Activated CD4-positive, alpha-beta T cell treated with anti-CD3 and anti-CD28 coated beads for 36 hours (primary cell): ENCODE data around the gene KLHL29. TPM values are rescaled to one million over a fixed set of nuclear protein-coding genes. Genes with fewer than 3 reads are reported as not detected.

ENCODE experiments used
- ATAC-seq: fragments of 200-7000 bp; cut with Tn5 transposase; one replicate; pipeline ENCODE4 v1.10.0; 2021; ENCODE audit warnings: mild to moderate bottlenecking, moderate library complexity
- CTCF ChIA-PET: fragments of 350-600 bp; sonication (Branson Sonifier 250); formaldehyde crosslinking; loops from one replicate; lab custom pipeline; 2021; ENCODE audit warnings: antibody characterized with exemption; lab: Charles Lee
- POLR2A ChIA-PET: fragments of 350-600 bp; sonication (Branson Sonifier 250); formaldehyde crosslinking; loops from one replicate; lab custom pipeline; 2021; ENCODE audit warnings: antibody characterized with exemption, inconsistent platforms; lab: Charles Lee
- DNase-seq: peaks from one replicate; pipeline ENCODE4 v3.0.0-alpha.2; 2020
- H3K27ac Mint-ChIP-seq: one replicate; pipeline ENCODE4 v1.8.0; 2021; ENCODE audit warnings: mixed read lengths
- H3K27me3 Mint-ChIP-seq: one replicate; pipeline ENCODE4 v1.8.0; 2021; ENCODE audit warnings: mixed read lengths
- H3K36me3 Mint-ChIP-seq: one replicate; pipeline ENCODE4 v1.8.0; 2021; ENCODE audit warnings: low read depth, mixed read lengths
- H3K4me1 Mint-ChIP-seq: one replicate; pipeline ENCODE4 v1.8.0; 2021; ENCODE audit warnings: mixed read lengths
- H3K4me3 Mint-ChIP-seq: one replicate; pipeline ENCODE4 v1.8.0; 2021; ENCODE audit warnings: mild to moderate bottlenecking, moderate library complexity, mixed read lengths
- H3K9me3 Mint-ChIP-seq: one replicate; pipeline ENCODE4 v1.8.0; 2021; ENCODE audit warnings: low read depth, mixed read lengths
- intact Hi-C, 2 experiments: fragments of 100-400 bp; cut with DNase I in 1 of 2; cut with micrococcal nuclease in 1 of 2; formaldehyde crosslinking; loops; one replicate each; pipeline versions ENCODE4 v1.14.2 to v1.15.1; 2022 to 2024; cut with DNase I, micrococcal nuclease
- total RNA-seq, 2 experiments: library from RNA; stranded (reverse); gene quantifications; one replicate each; pipeline ENCODE4 v1.2.3, GENCODE V29; 2021

The KLHL29 gene
- total RNA-seq, 2 experiments from 2014 or later, result 1.7 to 2.0 TPM

DNA sequence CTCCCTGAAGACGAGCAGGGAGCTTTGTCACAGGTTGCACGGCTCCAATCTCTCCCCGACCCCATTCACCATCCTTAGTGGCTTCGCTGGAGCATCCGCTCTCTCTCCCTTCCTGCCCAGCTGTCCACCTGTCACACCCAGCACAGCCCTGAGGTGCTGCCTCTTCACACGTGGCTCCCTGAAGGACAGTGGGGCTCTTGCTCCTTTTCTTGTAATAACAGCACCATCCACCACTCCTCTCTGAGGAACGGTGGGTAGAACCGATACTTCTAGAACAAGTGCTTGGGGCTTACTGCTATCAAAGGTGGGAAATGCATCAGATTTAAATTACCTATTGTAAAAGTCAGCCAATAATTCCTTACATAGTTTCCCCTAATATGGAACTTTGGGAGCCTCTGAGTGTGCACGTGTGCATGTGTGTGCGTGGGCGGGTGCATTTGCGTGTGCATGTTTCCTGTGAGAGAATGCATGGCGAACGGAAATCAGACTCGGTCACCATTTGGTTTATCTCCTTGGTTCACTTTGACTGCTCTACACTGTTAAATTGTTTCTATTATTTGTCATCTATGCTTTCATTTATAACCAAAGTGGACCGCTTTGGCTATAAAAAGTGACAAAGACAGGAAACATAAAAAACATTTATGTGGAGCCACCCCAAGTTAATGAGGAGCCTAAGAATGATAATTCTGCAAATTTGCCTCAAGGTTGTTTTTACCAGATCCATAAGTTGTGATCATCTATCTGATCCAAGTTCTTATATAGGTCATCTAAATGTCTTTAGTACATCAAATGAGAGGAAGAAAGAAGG is 39.1 kb downstream of the KLHL29 start:
- ATAC-seq (no peak), DNase-seq (peak; percentile 19)
- no peaks in the 10 kb centered on the region for H3K9me3 Mint-ChIP-seq
- ChIA-PET CTCF (no interaction called here), POLR2A (no interaction called here)
- no peak overlapping the region for H3K4me3 Mint-ChIP-seq
- H3K36me3 Mint-ChIP-seq, result no peaks in the 10 kb centered on the region
- intact Hi-C loops, result no loop called here
- H3K4me1 Mint-ChIP-seq, result no peaks in the 10 kb centered on the region
- H3K27ac Mint-ChIP-seq, result no peak overlapping the region
- H3K27me3 Mint-ChIP-seq, result no peaks in the 10 kb centered on the region

- POLR2A ChIA-PET, result no interaction called here
- intact Hi-C loops, result no loop called here
- CTCF ChIA-PET, result no interaction called here
- no peak overlapping the region for H3K4me3 Mint-ChIP-seq
- H3K27ac Mint-ChIP-seq, result no peak overlapping the region
- H3K4me1 Mint-ChIP-seq, result no peaks in the 10 kb centered on the region
- H3K27me3 Mint-ChIP-seq, result no peaks in the 10 kb centered on the region
- H3K36me3 Mint-ChIP-seq, result no peaks in the 10 kb centered on the region
- H3K9me3 Mint-ChIP-seq, result no peaks in the 10 kb centered on the region
- DNase-seq (no peak), ATAC-seq (no peak)
Observed at GRCh38 chr2:23425338-23425871, 40.4 kb downstream of the KLHL29 start.

GRCh38 chr2:23425885-23426262 is 40.9 kb downstream of the KLHL29 start:
- no peak for ATAC-seq
- H3K36me3 Mint-ChIP-seq, result no peaks in the 10 kb centered on the region
- intact Hi-C loops, result no loop called here

GRCh38 chr2:23426263-23426905 is 41.4 kb downstream of the KLHL29 start:
- CTCF ChIA-PET, result interaction anchor here (0.7 kb wide), 1 partner anchor 40 kb away, joined by 3 read pairs; no protein-coding TSS in a partner anchor
- DNase-seq (no peak), ATAC-seq (no peak)
- POLR2A ChIA-PET, result no interaction called here
- Mint-ChIP-seq H3K27ac (no peak overlapping the region), H3K4me1 (no peaks in the 10 kb centered on the region), H3K4me3 (no peak overlapping the region), H3K36me3 (no peaks in the 10 kb centered on the region), H3K9me3 (no peaks in the 10 kb centered on the region), H3K27me3 (no peaks in the 10 kb centered on the region)
- intact Hi-C loops, result no loop called here

More at GRCh38 chr2:23425885-23426262, 40.9 kb downstream of the KLHL29 start:
- POLR2A ChIA-PET, result no interaction called here
- Mint-ChIP-seq H3K4me1 (no peaks in the 10 kb centered on the region), H3K9me3 (no peaks in the 10 kb centered on the region), H3K4me3 (no peak overlapping the region), H3K27ac (no peak overlapping the region), H3K27me3 (no peaks in the 10 kb centered on the region)
- CTCF ChIA-PET, result interaction anchor here (0.7 kb wide), 1 partner anchor 39 kb away, joined by 3 read pairs; no protein-coding TSS in a partner anchor
- no peak for DNase-seq

DNA sequence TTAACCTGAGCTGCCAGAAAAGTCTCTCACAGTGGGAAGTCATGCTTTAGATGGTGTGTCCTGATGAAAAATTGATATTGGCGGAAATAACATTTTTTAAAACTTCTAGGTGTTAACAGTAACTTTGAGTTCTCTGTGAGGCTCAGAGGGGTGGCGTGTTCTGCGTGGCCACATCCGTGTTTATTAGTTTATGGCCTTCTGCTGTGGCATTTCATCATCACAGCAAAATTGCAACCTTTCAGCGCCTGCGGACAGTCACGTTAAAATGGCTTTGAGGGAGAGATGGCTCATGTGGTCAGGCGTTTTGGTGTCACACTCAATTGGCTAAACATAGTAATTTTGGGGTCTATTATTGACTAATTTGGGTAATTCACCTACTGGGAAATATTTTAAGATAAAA is 42.4 kb downstream of the KLHL29 start:
- ChIA-PET CTCF (no interaction called here), POLR2A (no interaction called here)
- no peak overlapping the region for H3K27ac Mint-ChIP-seq
- H3K36me3 Mint-ChIP-seq, result no peaks in the 10 kb centered on the region
- DNase-seq (no peak), ATAC-seq (no peak)
- H3K9me3 Mint-ChIP-seq, result no peaks in the 10 kb centered on the region
- H3K4me1 Mint-ChIP-seq, result no peaks in the 10 kb centered on the region
- peaks cover 1% of the 10 kb centered on the region for H3K27me3 Mint-ChIP-seq
- no peak overlapping the region for H3K4me3 Mint-ChIP-seq
- intact Hi-C loops, result no loop called here

GRCh38 chr2:23427976-23428375 is 43.0 kb downstream of the KLHL29 start:
- Mint-ChIP-seq H3K9me3 (no peaks in the 10 kb centered on the region), H3K4me3 (no peak overlapping the region), H3K27me3 (peaks cover 1% of the 10 kb centered on the region), H3K27ac (no peak overlapping the region), H3K4me1 (no peaks in the 10 kb centered on the region), H3K36me3 (no peaks in the 10 kb centered on the region)
- POLR2A ChIA-PET, result no interaction called here
- intact Hi-C loops, result no loop called here
- ATAC-seq (no peak), DNase-seq (no peak)
- CTCF ChIA-PET, result no interaction called here

DNA sequence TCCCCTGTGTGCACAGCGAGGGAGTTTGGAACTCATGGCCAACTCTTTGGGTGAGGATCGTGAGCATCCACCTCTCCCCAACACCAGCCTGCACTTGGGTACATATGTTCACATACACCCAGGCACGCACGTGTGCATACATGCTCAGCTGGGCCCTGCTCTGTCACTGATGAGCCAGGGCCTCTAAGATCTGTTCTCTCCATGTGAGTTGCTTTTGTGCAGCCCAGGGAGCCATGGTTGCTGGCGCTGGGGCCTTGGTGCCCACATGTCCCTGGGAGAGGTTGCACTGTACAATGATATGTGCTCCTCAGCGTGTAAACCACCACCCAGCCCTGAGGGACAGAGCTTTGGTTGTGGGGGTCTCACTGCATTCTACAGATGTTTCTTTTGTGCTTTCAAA is 44.1 kb downstream of the KLHL29 start:
- no peak for DNase-seq
- Mint-ChIP-seq H3K27me3 (peaks cover 1% of the 10 kb centered on the region), H3K4me1 (no peaks in the 10 kb centered on the region), H3K27ac (no peak overlapping the region), H3K4me3 (no peak overlapping the region), H3K9me3 (no peaks in the 10 kb centered on the region), H3K36me3 (no peaks in the 10 kb centered on the region)
- intact Hi-C loops, result no loop called here
- ChIA-PET POLR2A (no interaction called here), CTCF (interaction anchor here (0.7 to 1.1 kb wide), 2 partner anchors 29 to 91 kb away, joined by 3 read pairs; no protein-coding TSS in a partner anchor)
- ATAC-seq, result no peak

- H3K36me3 Mint-ChIP-seq, result no peaks in the 10 kb centered on the region
- DNase-seq, result no peak
- no peaks in the 10 kb centered on the region for H3K9me3 Mint-ChIP-seq
- H3K4me3 Mint-ChIP-seq, result no peak overlapping the region
- CTCF ChIA-PET, result no interaction called here
- H3K27me3 Mint-ChIP-seq, result peaks cover 9% of the 10 kb centered on the region
- POLR2A ChIA-PET, result no interaction called here
- no peak overlapping the region for H3K27ac Mint-ChIP-seq
- H3K4me1 Mint-ChIP-seq, result no peaks in the 10 kb centered on the region
- intact Hi-C loops, result no loop called here
- ATAC-seq, result no peak
Observed at GRCh38 chr2:23430263-23430662, 45.3 kb downstream of the KLHL29 start.

- H3K9me3 Mint-ChIP-seq, result no peaks in the 10 kb centered on the region
- peaks cover 21% of the 10 kb centered on the region for H3K27me3 Mint-ChIP-seq
- no peaks in the 10 kb centered on the region for H3K36me3 Mint-ChIP-seq
- intact Hi-C loops, result no loop called here
- peaks cover 14% of the 10 kb centered on the region for H3K4me1 Mint-ChIP-seq
- DNase-seq (no peak), ATAC-seq (no peak)
- CTCF ChIA-PET, result no interaction called here
- no peak overlapping the region for H3K27ac Mint-ChIP-seq
- H3K4me3 Mint-ChIP-seq, result no peak overlapping the region
- POLR2A ChIA-PET, result no interaction called here
Observed at GRCh38 chr2:23432531-23432930, 47.6 kb downstream of the KLHL29 start.

DNA sequence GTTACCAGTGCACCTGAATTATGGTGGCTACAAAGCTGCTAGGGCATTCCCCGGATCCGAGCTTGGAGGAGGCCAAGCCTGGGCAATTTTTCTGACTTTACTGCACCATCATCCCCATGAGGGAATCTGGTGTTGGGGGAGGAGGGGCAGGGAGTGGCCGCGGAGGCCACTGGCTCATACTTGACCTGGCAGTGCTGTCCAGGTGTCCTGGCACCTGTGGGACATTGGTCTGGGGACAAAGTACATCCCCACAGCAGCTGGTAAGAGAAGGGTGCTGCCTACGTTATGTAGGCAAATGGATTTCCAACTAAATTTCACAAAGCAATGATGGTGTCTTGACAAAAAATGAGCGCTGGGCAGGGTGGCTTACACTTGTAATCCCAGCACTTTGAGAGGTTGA is 48.3 kb downstream of the KLHL29 start:
- Mint-ChIP-seq H3K36me3 (no peaks in the 10 kb centered on the region), H3K27me3 (peaks cover 21% of the 10 kb centered on the region), H3K4me1 (peaks cover 14% of the 10 kb centered on the region), H3K4me3 (no peak overlapping the region), H3K27ac (no peak overlapping the region), H3K9me3 (no peaks in the 10 kb centered on the region)
- ChIA-PET POLR2A (no interaction called here), CTCF (no interaction called here)
- no peak for DNase-seq
- intact Hi-C loops, result no loop called here
- ATAC-seq, result no peak

- Mint-ChIP-seq H3K27me3 (peaks cover 21% of the 10 kb centered on the region), H3K4me1 (peaks cover 14% of the 10 kb centered on the region), H3K9me3 (no peaks in the 10 kb centered on the region), H3K4me3 (no peak overlapping the region), H3K27ac (no peak overlapping the region), H3K36me3 (no peaks in the 10 kb centered on the region)
- POLR2A ChIA-PET, result no interaction called here
- intact Hi-C loops, result no loop called here
- DNase-seq, result no peak
- no peak for ATAC-seq
- CTCF ChIA-PET, result no interaction called here
Observed at GRCh38 chr2:23434721-23435121, 49.7 kb downstream of the KLHL29 start.
